Measurements from ENCODE around the gene FCRLA.

FCRLA gene

GRCh38 chr1:161678500-161678899 is 28.5 kb upstream of the FCRLA start:
- ATAC-seq: no peak
- TF ChIP-seq CSDC2 (CRISPR knock-in tag; IDR thresholded peaks at IDR 0.05): no peak
- no peak for TF ChIP-seq ZNF565 (CRISPR knock-in tag; conservative IDR thresholded peaks at IDR 0.05; ENCODE audit: low read depth)

DNA sequence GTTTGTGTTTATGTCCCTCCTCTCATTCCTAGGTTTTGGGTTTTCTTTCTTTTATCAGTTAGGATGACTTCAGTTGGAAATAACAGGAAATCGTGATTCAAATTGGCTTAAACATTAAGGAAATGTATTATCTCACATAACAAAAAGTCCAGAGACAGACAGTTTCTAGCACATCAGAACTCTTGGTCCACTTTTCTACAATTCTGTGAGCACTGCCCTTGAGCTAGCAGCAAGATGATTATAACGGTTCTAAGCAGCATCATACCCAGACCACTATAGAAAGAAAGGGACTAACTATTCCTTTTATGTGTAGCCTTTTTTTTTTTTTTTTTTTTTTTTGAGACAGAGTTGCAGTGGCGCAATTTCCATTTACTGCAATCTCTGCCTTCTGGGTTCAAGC is 25.1 kb upstream of the FCRLA start:
- ATAC-seq: no peak
- TF ChIP-seq ZFP3 (CRISPR knock-in tag; IDR thresholded peaks at IDR 0.05): no peak
- TF ChIP-seq PPARA (CRISPR knock-in tag; IDR thresholded peaks at IDR 0.05; ENCODE audit: borderline replicate concordance): no peak
- TF ChIP-seq, protein P1, sequence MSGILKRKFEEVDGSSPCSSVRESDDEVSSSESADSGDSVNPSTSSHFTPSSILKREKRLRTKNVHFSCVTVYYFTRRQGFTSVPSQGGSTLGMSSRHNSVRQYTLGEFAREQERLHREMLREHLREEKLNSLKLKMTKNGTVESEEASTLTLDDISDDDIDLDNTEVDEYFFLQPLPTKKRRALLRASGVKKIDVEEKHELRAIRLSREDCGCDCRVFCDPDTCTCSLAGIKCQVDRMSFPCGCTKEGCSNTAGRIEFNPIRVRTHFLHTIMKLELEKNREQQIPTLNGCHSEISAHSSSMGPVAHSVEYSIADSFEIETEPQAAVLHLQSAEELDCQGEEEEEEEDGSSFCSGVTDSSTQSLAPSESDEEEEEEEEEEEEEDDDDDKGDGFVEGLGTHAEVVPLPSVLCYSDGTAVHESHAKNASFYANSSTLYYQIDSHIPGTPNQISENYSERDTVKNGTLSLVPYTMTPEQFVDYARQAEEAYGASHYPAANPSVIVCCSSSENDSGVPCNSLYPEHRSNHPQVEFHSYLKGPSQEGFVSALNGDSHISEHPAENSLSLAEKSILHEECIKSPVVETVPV (CRISPR knock-in tag; IDR thresholded peaks at IDR 0.05): no peak
- TF ChIP-seq GLIS3 (CRISPR knock-in tag; IDR thresholded peaks at IDR 0.05): no peak
- no peak for TF ChIP-seq ZC3H10 (CRISPR knock-in tag; IDR thresholded peaks at IDR 0.05)
- no peak for TF ChIP-seq ARNTL (CRISPR knock-in tag; IDR thresholded peaks at IDR 0.05; ENCODE audit: borderline replicate concordance, low read depth)
- no peak for TF ChIP-seq TOX (CRISPR knock-in tag; IDR thresholded peaks at IDR 0.05; ENCODE audit: borderline replicate concordance)
- TF ChIP-seq, protein P2, sequence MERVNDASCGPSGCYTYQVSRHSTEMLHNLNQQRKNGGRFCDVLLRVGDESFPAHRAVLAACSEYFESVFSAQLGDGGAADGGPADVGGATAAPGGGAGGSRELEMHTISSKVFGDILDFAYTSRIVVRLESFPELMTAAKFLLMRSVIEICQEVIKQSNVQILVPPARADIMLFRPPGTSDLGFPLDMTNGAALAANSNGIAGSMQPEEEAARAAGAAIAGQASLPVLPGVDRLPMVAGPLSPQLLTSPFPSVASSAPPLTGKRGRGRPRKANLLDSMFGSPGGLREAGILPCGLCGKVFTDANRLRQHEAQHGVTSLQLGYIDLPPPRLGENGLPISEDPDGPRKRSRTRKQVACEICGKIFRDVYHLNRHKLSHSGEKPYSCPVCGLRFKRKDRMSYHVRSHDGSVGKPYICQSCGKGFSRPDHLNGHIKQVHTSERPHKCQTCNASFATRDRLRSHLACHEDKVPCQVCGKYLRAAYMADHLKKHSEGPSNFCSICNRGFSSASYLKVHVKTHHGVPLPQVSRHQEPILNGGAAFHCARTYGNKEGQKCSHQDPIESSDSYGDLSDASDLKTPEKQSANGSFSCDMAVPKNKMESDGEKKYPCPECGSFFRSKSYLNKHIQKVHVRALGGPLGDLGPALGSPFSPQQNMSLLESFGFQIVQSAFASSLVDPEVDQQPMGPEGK (CRISPR knock-in tag; IDR thresholded peaks at IDR 0.05; ENCODE audit: borderline replicate concordance): no peak
- TF ChIP-seq ISL1 (CRISPR knock-in tag; IDR thresholded peaks at IDR 0.05): no peak
- no peak for TF ChIP-seq RARB (CRISPR knock-in tag; IDR thresholded peaks at IDR 0.05)
- TF ChIP-seq, protein P3, sequence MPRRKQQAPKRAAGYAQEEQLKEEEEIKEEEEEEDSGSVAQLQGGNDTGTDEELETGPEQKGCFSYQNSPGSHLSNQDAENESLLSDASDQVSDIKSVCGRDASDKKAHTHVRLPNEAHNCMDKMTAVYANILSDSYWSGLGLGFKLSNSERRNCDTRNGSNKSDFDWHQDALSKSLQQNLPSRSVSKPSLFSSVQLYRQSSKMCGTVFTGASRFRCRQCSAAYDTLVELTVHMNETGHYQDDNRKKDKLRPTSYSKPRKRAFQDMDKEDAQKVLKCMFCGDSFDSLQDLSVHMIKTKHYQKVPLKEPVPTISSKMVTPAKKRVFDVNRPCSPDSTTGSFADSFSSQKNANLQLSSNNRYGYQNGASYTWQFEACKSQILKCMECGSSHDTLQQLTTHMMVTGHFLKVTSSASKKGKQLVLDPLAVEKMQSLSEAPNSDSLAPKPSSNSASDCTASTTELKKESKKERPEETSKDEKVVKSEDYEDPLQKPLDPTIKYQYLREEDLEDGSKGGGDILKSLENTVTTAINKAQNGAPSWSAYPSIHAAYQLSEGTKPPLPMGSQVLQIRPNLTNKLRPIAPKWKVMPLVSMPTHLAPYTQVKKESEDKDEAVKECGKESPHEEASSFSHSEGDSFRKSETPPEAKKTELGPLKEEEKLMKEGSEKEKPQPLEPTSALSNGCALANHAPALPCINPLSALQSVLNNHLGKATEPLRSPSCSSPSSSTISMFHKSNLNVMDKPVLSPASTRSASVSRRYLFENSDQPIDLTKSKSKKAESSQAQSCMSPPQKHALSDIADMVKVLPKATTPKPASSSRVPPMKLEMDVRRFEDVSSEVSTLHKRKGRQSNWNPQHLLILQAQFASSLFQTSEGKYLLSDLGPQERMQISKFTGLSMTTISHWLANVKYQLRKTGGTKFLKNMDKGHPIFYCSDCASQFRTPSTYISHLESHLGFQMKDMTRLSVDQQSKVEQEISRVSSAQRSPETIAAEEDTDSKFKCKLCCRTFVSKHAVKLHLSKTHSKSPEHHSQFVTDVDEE (CRISPR knock-in tag; IDR thresholded peaks at IDR 0.05): no peak
- no peak for TF ChIP-seq OSR1 (CRISPR knock-in tag; IDR thresholded peaks at IDR 0.05)
- TF ChIP-seq ESRRG (CRISPR knock-in tag; IDR thresholded peaks at IDR 0.05): no peak
- no peak for TF ChIP-seq ZFP30 (CRISPR knock-in tag; IDR thresholded peaks at IDR 0.05)
- no peak for TF ChIP-seq TCF4 (CRISPR knock-in tag; IDR thresholded peaks at IDR 0.05; ENCODE audit: borderline replicate concordance)
- no peak for TF ChIP-seq CSDC2 (CRISPR knock-in tag; IDR thresholded peaks at IDR 0.05)
- no peak for TF ChIP-seq ZNF8 (CRISPR knock-in tag; IDR thresholded peaks at IDR 0.05)
- no peak for TF ChIP-seq CREB5 (CRISPR knock-in tag; IDR thresholded peaks at IDR 0.05; ENCODE audit: low read depth)
- no peak for TF ChIP-seq ZNF70 (CRISPR knock-in tag; IDR thresholded peaks at IDR 0.05)
- no peak for TF ChIP-seq BACH2 (CRISPR knock-in tag; IDR thresholded peaks at IDR 0.05; ENCODE audit: borderline replicate concordance)

DNA sequence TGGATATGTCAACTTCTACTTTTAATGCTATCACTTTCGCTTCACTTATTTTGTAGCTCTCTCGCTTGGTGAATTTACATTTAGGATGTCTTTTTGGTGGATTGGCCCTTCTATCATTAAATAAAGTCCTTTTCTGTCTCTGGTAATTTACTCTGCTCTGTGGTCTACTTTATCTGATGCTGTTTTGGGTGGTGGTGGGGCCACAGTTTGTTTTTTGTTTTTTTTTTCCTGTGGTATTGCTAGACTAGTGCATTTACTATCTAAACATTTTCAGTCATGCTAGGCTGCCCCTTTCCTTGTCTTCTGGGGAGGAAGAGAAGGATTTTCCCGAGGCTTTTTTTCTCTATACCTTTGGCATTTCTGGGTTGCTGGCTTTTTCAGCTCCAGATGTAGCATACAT is 18.1 kb upstream of the FCRLA start:
- no peak for TF ChIP-seq TCF4 (CRISPR knock-in tag; IDR thresholded peaks at IDR 0.05; ENCODE audit: borderline replicate concordance)
- no peak for TF ChIP-seq ZFP30 (CRISPR knock-in tag; IDR thresholded peaks at IDR 0.05)
- TF ChIP-seq SNAI2 (CRISPR knock-in tag; IDR thresholded peaks at IDR 0.05): no peak
- TF ChIP-seq ARNTL (CRISPR knock-in tag; IDR thresholded peaks at IDR 0.05; ENCODE audit: borderline replicate concordance, low read depth): no peak
- TF ChIP-seq BACH2 (CRISPR knock-in tag; IDR thresholded peaks at IDR 0.05; ENCODE audit: borderline replicate concordance): no peak
- no peak for TF ChIP-seq ZC3H10 (CRISPR knock-in tag; IDR thresholded peaks at IDR 0.05)
- no peak for TF ChIP-seq ESRRG (CRISPR knock-in tag; IDR thresholded peaks at IDR 0.05)
- no peak for TF ChIP-seq ZFP3 (CRISPR knock-in tag; IDR thresholded peaks at IDR 0.05)
- no peak for TF ChIP-seq ZNF70 (CRISPR knock-in tag; IDR thresholded peaks at IDR 0.05)
- no peak for TF ChIP-seq CREB5 (CRISPR knock-in tag; IDR thresholded peaks at IDR 0.05; ENCODE audit: low read depth)
- TF ChIP-seq OSR1 (CRISPR knock-in tag; IDR thresholded peaks at IDR 0.05): no peak
- no peak for TF ChIP-seq RARB (CRISPR knock-in tag; IDR thresholded peaks at IDR 0.05)
- TF ChIP-seq ZNF8 (CRISPR knock-in tag; IDR thresholded peaks at IDR 0.05): no peak
- TF ChIP-seq, protein P3 (CRISPR knock-in tag; IDR thresholded peaks at IDR 0.05): no peak
- no peak for TF ChIP-seq POU6F1 (CRISPR knock-in tag; IDR thresholded peaks at IDR 0.05; ENCODE audit: borderline replicate concordance, low read depth)
- no peak for TF ChIP-seq PPARA (CRISPR knock-in tag; IDR thresholded peaks at IDR 0.05; ENCODE audit: borderline replicate concordance)
- no peak for TF ChIP-seq ISL1 (CRISPR knock-in tag; IDR thresholded peaks at IDR 0.05)
- TF ChIP-seq TOX (CRISPR knock-in tag; IDR thresholded peaks at IDR 0.05; ENCODE audit: borderline replicate concordance): no peak
- ATAC-seq: no peak

Data from SK-N-SH treated with all-trans-retinoic acid at 6 μM for 48 hours (cell line).